Body of pancreas (tissue), 4 donors: ENCODE data around the gene RABAC1.

Experiments used
- POLR2A ChIP-seq, 3 donors: fragments of 450-650 bp; IDR thresholded peaks; one replicate each; pipeline ENCODE4 v1.6.1; 2016; ENCODE audit warnings: antibody characterized with exemption in 3 of 3, mild to moderate bottlenecking in 2 of 3
- TF ChIP-seq, protein P1 (sequence below), 7 experiments: fragments of 450-650 bp in 4 of 7; fragments of 200-600 bp in 3 of 7; sonication (generic) in 3 of 7; IDR thresholded peaks; one replicate each; pipeline ENCODE4 v1.5.1; 2016 to 2019; ENCODE audit warnings: antibody characterized with exemption in 7 of 7

GRCh38 chr19:41955521-41955920, 3.6 kb downstream of the RABAC1 start:
- TF ChIP-seq, protein P1, sequence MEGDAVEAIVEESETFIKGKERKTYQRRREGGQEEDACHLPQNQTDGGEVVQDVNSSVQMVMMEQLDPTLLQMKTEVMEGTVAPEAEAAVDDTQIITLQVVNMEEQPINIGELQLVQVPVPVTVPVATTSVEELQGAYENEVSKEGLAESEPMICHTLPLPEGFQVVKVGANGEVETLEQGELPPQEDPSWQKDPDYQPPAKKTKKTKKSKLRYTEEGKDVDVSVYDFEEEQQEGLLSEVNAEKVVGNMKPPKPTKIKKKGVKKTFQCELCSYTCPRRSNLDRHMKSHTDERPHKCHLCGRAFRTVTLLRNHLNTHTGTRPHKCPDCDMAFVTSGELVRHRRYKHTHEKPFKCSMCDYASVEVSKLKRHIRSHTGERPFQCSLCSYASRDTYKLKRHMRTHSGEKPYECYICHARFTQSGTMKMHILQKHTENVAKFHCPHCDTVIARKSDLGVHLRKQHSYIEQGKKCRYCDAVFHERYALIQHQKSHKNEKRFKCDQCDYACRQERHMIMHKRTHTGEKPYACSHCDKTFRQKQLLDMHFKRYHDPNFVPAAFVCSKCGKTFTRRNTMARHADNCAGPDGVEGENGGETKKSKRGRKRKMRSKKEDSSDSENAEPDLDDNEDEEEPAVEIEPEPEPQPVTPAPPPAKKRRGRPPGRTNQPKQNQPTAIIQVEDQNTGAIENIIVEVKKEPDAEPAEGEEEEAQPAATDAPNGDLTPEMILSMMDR (IDR thresholded peaks at IDR 0.05) = no peak
- TF ChIP-seq POLR2A (IDR thresholded peaks at IDR 0.05) = no peak
